ENCODE results near the gene POMGNT1. TPM values are rescaled to one million over a fixed set of nuclear protein-coding genes. Genes with fewer than 3 reads are reported as not detected.

The POMGNT1 gene
- total RNA-seq, 1 donor from 2014 or later: 110 TPM

DNA sequence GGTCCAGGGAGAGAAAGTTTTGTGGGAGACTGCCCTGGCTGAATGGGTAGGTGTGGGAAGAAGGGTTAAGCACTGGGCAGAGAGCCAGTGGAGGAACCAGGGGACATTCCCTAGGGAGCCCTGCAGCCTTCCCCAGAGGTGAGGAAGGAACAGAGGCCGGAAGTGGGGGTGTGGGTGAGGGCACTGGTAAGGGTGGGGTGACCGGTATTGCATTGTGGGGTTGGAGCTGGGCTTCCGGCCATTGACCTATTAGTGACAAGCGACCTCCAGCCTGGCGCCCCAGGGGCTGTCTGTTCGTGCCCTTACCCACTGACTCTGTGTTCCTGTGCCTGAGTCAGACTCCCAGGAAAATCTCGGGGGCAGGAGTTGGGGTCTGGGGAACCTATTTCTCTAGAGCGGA lies 26.9 kb downstream of the POMGNT1 start:
- intact Hi-C loops (cut with DNase I): loop anchor here (5.0 kb wide), 1 partner anchor 39 kb away; the partner anchor contains the start of gene PIK3R3
- ATAC-seq (ENCODE audit: poor library complexity) (peak; percentile 9), DNase-seq (peak; percentile 61)

DNA sequence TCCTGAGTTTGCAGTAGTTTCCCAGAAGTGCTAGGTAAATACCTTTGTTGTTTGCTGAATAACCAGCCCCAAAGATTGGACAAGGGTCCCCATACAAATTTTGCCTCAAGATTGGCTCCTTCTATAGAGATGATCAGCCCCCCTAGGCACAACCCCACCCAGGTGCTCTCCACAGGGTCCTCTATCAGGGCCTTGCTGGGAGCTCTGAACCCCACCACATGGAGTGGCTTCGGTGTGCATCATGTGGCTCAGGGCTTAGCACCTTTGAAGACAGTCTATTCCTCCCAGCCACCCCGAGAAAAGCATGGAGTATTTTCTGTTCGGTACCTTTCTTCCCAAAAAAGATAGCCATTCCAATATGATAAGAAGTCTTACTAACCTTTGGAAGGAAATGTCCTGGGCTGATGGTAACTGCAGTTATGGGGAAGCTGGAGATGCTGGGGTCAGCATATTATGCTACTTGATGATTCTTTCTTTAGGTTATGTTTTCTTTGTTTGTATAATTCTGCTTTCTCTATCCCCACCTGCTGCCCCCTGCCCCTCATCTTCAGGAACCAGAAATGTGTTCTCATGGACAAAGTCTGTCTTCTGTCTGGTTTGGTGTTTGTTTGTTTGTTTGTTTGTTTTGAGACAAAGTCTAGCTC lies 28.3 kb downstream of the POMGNT1 start:
- intact Hi-C loops (cut with DNase I): loop anchor here (5.0 kb wide), 1 partner anchor 38 kb away; the partner anchor contains the start of gene PIK3R3

DNA sequence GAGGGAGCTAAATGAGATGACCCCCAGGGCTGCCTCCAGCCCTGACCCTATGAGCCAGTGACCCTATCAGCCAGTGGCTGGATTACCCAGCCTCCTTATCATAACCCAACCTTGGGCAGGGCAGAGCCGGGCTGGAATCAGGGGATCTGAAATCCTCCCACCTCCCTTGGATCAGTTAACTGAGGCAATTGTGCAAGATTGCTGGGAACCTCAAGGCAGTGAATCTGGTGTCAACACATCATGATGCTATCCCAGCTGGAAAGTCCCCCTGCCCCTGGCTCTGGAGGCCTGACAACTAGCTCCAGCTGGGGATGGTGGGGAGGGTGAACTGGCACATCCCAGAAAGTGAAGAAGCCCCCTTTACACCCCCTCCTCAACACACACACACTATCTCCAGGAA lies 29.8 kb downstream of the POMGNT1 start:
- DNase-seq (no peak), ATAC-seq (ENCODE audit: poor library complexity) (no peak)
- intact Hi-C loops (cut with DNase I): no loop called here

More for the DNA sequence above, 28.3 kb downstream of the POMGNT1 start:
- no peak for ATAC-seq (ENCODE audit: poor library complexity)
- no peak for DNase-seq

DNA sequence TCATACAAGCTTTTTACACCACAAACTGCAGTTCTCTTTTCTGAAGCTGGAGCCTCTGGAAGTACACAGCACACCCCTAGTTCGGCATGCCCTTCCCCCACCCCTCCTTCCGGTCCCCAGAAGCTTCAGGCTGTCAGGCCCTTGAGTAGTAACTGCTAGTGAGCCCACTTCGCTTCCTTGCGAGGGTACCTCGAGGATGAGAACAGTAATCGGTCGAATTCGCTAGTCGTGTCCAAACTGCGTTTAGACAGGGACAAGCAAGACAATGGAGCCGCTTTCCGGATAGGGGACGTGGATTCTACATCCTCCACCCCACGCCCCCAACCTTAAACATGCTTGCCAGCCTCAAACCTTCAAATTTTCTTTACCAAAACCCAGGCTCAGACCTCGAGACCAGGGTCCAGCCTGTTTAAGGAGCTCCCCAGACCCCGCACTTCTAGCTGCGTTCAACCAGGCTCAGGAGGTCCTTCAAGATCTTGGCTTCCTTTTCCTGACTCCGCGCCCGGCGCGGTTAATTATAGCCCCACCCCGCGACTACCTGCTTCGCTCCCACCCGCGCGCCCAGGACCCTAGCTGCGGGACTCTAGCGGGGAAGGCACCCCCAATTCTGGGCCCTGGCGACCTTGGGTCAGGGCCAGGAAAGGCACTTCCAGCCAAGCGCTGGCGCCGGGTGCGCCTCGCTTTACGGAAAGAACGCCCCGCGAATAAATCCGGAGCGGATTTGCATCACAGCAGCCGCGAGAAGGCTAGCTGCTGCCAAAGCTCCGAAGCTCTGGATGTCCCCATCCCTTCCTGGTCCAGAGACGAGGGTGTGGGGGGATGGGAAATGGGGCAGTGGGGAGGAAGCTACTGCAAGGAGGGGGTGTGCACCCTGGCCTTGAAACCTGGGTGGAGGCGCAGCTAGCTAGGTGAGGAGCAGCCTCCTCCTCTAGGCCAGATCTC lies 31.4 kb downstream of the POMGNT1 start:
- DNase-seq (peak; percentile 71), ATAC-seq (ENCODE audit: poor library complexity) (peak; percentile 46)
- intact Hi-C loops (cut with DNase I): no loop called here

DNA sequence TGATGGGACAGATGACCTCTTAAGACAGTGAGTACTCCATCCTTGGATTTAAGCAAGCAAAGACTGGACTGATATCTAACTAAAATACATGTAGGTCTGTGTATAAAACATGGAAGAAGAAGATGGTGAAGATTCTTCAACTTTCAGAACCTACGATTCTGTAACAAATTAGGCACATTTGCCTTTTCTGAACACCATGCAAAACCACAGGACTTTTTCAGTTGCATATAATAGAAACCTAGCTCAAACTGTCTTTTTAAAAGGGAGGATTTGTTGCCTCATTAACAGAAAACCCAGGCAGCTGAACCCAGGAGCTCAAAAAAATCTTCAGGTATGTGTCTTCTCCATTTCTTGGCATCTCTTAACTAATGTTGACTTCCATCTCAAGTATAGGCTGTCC lies 38.0 kb downstream of the POMGNT1 start:
- DNase-seq (no peak), ATAC-seq (ENCODE audit: poor library complexity) (no peak)
- intact Hi-C loops (cut with DNase I): no loop called here

DNA sequence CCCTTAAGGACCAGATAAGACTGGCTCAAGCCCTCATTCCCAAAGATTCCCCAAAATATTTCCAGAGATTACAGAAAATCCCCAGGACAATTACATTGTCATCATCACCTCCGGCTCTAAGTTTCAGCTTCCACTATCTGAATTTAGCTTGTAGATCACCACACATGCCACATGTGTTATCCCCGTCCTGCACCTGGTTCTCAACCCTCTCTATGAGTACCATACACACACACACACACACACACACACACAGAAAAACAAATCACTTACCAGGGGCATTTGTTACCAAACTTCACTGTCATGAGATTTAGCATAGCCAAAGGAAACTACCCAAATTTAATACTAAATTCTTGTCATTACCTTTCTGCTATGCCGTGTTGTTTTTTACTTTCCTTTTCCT lies 38.7 kb downstream of the POMGNT1 start:
- intact Hi-C loops (cut with DNase I): no loop called here
- ATAC-seq (ENCODE audit: poor library complexity): no peak
- DNase-seq: no peak

DNA sequence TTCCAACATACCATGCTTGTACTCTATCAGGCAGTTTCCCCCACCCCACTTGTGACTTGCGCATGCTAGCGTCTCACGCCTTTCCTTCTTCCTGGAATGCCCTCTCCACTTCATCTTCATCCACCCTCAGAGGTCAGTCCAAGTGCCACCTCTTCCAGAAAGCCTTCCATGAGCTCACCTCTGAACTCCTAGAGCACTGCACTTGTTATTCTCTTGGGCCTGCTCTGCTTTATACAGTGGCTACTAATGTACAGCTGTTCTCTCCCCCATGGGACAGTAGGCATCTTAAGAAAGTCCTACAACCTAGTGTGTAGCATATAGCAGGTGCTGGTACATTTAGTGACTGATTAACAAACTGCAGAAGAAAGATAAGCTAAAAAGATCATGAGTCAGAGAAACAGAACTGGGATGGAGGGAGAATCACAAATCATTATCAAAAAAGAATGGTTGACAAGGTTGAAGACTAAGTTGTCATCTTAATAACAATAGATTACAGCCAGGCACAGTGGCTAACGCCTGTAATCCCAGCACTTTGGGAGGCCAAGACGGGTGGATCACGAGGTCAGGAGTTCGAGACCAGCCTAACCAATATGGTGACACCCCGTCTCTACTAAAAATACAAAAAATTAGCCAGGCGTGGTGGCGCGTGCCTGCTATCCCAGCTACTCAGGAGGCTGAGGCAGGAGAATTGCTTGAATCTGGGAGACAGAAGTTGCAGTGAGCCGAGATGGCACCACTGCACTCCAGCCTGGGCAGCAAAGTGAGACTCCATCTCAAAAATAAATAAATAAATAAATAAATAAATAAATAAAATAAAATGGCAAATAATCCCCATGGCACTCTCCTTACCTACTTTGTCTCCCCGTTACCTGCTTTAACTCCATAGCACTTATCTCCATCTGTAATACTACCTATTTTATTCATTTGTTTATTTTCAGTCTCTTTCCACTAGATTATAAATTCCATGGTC lies 39.6 kb downstream of the POMGNT1 start:
- ATAC-seq (ENCODE audit: poor library complexity) (no peak), DNase-seq (no peak)
- intact Hi-C loops (cut with DNase I): no loop called here

DNA sequence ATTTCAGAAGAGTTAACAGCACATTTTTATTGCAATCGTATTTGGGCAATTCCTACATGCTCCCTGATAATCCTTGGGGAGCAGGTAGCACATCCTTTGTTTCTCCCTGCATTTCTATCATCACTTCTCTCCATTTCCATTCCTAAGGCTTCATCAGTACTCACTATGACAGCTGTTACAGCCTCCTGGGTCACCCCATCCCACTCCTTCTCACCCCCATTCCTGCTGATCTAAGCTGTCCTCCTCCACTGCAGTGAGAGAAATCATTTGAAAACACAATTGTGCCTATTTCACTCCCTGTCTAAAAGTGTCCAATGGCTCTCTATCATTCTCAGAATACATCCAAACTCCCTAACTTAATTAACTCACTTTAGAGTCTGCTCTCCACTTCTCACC lies 40.3 kb downstream of the POMGNT1 start:
- intact Hi-C loops (cut with DNase I): no loop called here
- no peak for DNase-seq
- ATAC-seq (ENCODE audit: poor library complexity): no peak

DNA sequence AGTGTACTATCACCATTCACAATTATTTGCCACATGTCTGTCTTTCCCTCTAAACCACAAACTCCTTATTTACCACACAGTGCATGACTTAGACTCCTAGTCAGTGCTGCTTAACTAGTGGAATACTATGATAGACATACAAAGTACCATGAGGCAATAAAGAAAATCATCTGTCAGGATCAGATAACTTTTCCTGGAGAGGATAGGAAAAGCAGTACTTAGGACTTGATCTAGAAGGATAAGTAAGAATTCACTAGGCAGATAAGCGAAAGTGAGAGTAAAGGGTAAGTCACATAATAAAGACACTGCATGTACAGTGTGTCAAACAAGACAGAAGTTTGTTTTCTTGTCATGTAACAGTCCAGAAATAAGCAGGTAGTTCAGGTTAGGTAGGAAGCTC lies 44.5 kb downstream of the POMGNT1 start:
- ATAC-seq (ENCODE audit: poor library complexity): no peak
- DNase-seq: no peak
- intact Hi-C loops (cut with DNase I): no loop called here

DNA sequence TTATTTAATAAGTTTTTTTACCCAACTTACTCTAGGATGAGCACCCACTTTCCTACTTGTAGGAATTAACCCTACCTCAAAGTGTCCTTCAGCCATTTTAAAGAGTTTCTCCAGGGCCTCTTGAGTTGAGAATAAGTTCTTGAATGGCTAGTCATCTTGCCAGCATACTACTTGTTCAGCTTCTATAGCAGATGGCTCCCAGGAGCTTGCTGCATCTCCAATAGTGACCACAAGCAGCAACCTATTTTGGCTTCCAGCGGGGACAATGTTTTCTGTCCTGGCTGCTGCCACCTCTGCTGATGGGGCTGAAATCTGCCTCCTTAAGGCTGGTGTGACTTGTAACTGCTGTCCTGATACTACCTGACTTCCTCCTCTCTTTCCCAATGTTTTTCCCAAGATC lies 45.0 kb downstream of the POMGNT1 start:
- DNase-seq: no peak
- ATAC-seq (ENCODE audit: poor library complexity): no peak
- intact Hi-C loops (cut with DNase I): no loop called here

DNA sequence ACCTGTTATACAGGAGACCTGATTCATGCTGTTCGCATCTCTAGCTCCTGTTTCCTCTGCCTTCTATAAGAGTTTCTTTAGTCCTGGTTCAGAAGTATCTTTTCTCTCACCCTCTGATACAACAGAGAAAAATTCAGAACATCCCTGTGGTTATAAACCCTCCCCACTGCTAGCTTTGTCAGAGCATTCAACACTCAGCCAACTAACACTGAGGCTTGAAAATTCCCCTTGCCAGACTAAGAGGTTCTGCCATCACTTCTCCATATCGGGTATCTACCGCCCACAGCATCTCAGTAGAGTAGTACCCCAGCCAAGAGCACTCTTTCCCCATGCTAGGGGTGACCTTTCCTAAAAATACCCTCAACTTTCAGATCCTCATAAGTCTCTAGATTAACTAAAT lies 46.2 kb downstream of the POMGNT1 start:
- intact Hi-C loops (cut with DNase I): no loop called here
- DNase-seq (no peak), ATAC-seq (ENCODE audit: poor library complexity) (no peak)

DNA sequence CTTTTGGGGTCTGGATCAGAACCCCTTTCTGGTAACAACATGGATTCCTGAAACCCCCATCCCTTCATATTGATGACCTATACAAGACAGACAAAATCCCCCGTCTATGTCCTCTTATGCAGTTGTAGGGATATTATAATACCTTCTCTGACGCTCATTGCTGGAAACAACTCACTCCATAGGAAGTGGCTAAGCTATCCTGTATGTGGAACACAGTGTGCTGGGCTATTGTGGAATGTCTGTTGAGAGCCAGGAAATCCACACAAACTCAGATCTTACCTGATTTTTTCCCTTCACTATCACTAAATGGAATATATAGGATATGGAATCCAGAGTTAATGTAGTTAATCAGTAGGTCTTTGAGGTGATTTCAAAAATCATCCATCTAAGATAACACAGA lies 48.1 kb downstream of the POMGNT1 start:
- DNase-seq: no peak
- no peak for ATAC-seq (ENCODE audit: poor library complexity)
- intact Hi-C loops (cut with DNase I): no loop called here

DNA sequence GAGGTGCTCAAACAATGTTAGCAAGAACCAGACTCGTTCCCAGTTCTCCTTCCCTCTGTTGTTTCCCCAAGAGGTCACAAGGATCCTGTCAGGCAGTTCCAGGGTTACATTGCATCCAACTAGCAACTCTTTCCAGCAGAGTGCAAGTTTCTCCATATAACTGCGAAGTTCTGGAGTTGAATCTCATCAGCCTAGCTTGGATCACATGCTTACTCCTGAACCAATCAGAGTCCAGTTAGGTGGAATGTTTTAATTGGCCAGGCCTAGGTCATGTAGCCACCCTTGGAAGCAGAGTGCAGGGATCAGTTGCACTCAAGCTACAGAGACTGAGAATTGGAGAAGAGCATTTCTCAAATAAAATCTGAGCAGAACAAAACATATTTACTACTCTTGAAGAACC lies 49.9 kb downstream of the POMGNT1 start:
- ATAC-seq (ENCODE audit: poor library complexity) (no peak), DNase-seq (no peak)
- intact Hi-C loops (cut with DNase I): no loop called here

Other genes with a start within 250 kb of the POMGNT1 start
- 26.9 TPM for gene PIK3R3, start 65.8 kb downstream of the POMGNT1 start, total RNA-seq
- gene TSPAN1, start 23.3 kb downstream of the POMGNT1 start, total RNA-seq: 0.75 TPM
- gene P3R3URF, start 21.9 kb downstream of the POMGNT1 start, total RNA-seq: not detected
- 4.8 TPM for gene LURAP1, start 4.9 kb upstream of the POMGNT1 start, total RNA-seq
- 0.48 TPM for gene RAD54L, start 49.3 kb upstream of the POMGNT1 start, total RNA-seq
- gene LRRC41, start 105.2 kb upstream of the POMGNT1 start, total RNA-seq: 33.6 TPM
- 1,143 TPM for gene UQCRH, start 105.3 kb upstream of the POMGNT1 start, total RNA-seq
- gene NSUN4, start 142.4 kb upstream of the POMGNT1 start, total RNA-seq: 15.5 TPM
- gene FAAH, start 195.9 kb upstream of the POMGNT1 start, total RNA-seq: 4.8 TPM